GM18507 (cell line): ENCODE measurements around the gene HINT3.
"Not testable (repeated sequence)": the region's sequence is repeated elsewhere in the genome, so short reads cannot be mapped to it uniquely, and the experiment has no call there.

ENCODE experiments used
- DNase-seq: peaks from one replicate; pipeline ENCODE4 v3.0.0; 2011; ENCODE audit warnings: low read depth; ENCODE audit not compliant: insufficient read length; ENCODE audit errors: extremely low spot score
- FAIRE-seq: peaks from 2 replicates; lab custom pipeline; 2011; peaks lifted over from hg19 to GRCh38; lab: Jason Lieb, UNC

The HINT3 gene

DNA sequence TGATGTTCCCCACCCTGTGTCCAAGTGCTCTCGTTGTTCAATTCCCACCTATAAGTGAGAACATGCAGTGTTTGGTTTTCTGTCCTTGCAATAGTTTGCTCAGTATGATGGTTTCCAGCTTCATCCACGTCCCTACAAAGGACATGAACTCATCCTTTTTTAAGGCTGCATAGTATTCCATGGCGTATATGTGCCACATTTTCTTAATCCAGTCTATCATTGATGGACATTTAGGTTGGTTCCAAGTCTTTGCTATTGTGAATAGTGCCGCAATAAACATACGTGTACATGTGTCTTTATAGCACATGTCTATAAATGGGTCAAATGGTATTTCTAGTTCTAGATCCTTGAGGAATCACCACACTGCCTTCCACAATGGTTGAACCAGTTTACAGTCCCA lies 21.1 kb upstream of the HINT3 start:
- not testable (repeated sequence) for DNase-seq, FAIRE-seq

DNA sequence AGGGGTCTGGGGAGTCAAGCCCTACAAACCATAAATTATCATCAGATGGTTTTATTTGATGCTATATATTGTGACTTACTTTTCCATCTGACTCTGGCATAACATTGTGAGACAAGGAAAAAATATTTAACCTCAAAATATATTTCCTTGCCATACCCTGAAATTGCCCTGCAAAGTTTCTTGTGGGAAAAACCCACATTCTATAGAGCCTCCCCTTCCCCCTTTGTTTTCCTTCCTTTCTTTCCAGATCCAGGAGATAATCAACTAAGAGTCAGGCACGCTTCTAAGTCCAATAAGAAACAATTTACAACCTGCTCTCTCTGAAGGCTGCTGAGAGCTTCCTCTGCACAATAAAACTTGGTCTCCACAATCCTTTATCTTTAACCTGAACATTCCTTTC lies 17.5 kb upstream of the HINT3 start:
- DNase-seq (no peak), FAIRE-seq (no peak)

DNA sequence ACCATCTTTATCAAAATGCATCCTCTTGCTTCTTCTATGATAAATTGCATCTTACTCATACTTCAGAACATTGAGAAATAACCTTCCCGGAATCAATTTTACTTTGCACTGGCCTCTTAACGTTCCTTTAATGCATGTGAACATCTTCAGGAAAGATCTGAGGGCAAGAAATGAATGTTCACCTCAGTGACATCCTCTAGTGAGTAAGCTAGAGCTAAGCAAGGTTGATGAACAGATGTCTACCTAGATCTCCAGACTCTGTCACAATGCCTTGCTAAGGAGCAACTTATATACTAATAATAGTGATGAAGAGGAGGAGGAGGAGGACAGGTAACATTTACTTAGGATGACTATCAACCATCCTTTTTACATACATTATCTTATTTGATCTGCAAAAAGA lies 16.8 kb upstream of the HINT3 start:
- DNase-seq (no peak), FAIRE-seq (peak; percentile 18)

DNA sequence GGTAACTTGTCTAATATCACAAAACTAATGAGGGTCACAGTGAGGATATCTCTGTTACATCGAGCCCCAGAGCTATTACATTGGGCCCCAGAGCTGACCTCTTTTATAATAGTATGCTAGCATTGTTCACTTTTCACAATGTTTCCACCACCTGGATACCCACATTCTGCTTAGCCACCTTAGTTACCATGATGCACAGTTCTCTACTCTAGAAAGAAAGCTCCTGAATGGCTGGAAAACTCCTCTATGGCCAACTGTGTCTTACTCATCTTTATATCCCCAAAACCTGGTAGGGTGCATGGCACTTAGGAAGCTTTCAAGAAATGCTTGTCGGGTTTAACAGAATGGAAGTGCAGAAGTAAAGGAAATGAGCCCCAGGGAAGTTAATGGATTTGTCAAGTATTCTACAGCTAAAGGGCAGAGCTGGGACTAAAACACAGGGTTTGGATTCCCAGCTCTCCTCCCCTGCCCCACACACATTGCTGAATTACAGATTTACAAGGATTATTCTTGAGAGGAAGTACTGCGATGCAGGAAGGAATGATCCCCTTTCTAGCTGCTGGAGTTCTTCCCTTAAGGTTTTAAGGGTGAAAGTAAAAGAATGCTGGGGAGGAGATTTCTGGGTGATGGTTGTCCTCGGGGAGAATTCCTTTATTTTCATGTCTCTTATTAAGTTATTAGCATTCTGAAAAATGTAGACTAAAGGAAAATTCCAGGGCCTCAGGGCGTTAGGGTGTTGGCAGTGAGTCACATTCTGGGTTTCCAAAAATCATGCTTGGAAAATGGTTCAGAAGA lies 16.1 kb upstream of the HINT3 start:
- FAIRE-seq (no peak), DNase-seq (no peak)

DNA sequence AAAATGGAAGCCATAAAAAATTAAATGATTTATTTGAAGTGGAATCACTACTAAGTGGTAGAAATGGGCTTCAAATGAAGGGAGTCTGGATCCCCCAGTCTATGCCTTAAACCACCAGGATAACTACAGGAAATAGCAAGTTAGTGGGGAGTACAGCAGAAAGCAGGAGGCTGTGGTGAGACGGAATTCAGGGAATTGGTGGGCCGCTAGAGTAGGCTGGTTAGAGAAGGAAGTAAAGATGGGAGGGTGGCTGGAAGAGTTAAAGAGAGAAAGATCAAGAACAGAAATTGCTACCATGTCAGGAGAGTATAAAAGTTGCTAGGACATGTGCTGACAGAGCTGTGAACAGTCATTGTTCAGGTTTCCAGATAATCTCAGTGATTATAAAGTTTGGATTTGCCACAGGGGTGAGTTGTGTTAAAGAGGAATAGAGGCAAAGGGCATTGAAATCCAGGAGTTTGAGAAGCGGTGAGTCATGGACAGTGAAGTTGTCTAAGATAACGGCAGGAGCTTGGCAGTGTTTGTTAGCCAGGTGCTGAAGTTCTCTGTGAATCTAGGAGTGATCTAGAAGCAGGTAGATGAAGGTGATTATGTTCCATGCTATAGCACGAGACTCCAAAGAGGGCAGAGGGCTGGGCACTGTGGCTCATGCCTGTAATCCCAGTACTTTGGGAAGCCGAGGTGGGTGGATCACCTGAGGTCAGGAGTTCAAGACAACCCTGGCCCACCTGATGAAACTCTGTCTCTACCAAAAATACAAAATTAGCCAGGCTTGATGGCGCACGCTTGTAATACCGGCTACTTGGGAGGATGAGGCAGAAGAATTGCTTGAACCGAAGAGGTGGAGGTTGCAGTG lies 13.7 kb upstream of the HINT3 start:
- FAIRE-seq (no peak), DNase-seq (no peak)

DNA sequence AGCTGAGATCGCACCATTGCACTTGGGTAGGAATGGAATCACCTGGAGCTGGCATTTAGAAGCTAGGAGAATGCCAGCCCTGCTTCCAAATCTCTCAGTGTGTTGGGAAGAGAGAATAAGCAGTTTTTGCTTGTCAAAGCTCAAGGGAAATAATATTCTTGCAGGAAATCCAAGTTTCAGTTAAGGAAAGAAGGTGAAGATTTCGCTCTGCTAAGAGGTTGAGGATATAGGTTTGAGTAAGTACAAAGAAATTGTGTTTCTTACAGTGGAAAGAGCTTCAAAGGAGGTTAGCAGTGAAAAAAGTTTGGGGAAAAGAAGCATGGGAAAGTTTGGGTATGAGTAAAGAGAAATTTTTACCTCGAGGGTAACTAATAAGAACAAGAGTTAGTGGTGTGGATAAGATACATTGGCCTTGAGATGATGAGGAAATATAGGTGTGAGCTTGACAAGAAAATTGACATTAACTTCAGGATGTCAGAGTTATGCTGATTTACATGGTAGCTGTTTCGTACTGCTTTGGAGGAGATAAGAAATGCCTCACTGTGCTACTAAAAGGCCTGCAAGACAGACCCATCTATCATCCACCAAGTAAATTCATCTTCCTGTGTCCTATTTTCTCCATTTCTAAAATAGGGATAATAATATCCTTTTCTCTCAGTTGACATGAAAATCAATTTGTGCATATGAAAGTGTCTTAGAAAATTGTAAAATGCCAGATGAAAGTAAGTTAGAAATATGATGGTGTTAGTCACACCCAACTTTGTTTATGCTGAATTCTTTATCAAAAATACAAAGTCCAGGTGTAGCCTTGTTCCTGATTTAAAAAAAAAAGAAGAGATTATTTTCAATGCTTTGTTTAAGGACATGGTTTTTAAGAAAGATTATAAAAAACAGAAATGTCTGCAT lies 12.8 kb upstream of the HINT3 start:
- DNase-seq (no peak), FAIRE-seq (no peak)

DNA sequence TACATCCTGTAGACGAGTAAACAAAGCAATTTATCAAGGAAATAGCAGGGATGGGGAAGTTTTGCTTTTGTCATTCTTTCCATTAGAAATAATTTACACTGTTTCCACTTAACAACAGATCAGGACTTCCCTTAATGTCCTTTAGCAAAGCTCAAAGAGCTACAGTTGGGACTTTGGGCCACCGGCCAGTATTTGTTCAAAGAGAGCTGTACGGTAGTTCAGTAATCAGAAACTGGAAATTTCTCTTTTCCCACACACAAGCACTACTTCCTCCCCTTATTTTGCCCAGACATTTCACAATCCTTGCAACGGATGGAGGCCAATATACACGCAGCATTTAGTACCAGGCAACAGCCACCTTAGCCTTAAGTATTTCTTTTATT lies 12.1 kb upstream of the HINT3 start:
- no peak for FAIRE-seq
- DNase-seq, result no peak

DNA sequence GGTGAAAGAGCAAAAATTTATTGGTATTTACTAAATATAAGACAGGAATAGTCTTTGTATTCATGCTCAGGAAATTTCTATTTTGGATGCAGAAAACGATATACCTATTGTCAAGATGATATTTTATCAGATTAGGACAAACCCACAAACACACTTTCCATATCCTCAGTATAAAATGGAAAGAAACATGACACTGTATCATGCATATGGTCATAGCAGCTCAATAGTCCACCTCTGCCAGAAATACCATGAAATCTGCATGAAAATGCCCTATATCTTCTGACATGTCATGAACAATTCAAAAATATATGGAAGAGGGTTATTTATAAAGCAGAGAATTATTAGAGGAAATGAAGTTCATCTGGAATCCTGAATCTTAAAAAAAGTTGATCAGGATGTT lies 11.7 kb upstream of the HINT3 start:
- FAIRE-seq (no peak), DNase-seq (no peak)

DNA sequence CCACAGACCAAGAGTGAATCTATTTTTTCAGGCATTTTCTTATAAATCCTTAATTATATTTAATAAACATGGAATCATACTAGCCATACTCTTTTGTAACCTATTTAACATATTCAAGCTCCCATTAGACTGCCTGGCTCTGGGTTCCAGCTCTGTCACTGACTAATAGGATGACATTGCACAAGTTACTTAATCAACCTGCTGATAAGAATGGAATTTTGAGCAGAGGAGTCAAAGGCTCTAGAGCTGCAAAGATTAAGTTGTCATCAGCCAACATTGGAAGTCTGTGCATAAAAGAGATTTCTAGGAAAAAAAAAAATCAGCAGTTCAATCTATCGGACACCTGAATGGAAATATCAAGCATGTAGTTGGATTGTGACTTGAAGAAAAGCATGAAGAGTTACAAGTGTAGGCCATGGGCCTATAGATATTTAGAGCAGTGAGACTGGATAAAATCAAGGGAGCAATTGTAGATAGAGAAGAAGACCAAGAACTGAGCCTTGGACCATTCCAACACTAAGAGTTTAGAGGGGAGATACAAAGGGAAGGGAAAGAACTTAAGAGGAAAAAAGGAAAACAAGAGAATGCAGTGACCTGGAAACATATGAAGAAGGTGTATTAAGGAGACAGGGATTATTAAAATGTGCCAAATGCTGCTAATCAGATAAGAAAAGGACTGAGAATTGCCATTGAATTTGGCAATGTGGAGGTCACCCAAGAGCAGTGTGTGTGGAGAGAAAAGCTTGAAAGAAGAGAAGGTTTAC lies 11.0 kb upstream of the HINT3 start:
- FAIRE-seq (no peak), DNase-seq (no peak)

DNA sequence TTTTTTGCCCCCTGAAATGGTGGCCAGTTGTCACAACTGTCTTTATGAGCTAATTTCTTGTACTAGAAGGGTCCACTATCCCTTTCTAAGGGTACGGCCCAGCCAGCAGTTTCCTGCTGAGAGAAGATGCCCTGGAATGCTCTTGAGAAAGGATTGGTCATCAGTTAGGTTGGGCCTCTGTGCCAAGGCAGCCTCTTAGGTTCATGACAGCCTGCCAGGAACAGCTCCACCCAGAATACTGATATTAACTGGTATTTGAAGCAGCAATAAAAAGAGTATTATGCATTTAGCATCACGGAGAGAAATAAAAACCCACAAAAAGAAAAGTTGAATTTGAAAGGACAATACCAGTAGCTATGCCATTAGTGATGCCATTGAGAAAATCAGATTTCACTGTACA lies 9.0 kb upstream of the HINT3 start:
- DNase-seq (no peak), FAIRE-seq (no peak)

DNA sequence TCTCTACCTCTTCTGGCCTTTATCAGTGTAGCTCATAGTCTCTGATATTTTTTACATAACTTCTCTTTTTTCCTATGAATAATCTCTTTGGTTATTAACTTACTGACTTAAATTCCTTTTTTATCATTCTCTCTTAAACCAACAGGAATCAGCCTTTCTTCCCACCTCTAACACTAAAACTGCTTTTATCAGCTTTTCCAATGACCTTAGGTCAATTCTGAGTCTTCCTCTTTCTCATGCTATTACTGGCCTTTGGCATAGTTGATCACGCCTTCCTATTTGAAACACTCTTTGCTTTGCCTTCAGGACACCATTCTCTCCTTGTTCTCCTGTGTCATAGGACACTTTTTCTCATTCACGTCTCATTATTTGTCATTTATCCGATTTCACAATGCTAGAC lies 8.1 kb upstream of the HINT3 start:
- FAIRE-seq (no peak), DNase-seq (no peak)

DNA sequence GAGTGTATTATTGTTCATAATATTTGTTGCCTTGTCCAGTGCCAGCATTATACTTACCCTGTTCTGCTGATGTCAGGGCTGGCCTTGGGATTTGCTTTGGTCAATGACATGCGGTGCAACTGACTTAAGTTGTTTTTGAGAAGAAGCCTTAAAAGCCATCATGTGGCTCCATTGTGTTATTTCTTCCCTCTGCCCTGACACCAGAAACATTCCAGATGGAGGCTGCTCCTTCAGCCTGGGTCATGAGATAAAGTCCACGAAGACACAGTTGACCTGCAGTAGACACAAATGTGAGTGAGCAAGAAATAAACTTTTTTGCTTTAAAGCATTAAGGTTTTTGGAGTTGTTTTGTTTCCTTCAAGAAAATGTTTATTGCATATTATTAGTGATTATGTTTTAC lies 7.5 kb upstream of the HINT3 start:
- DNase-seq (no peak), FAIRE-seq (no peak)

DNA sequence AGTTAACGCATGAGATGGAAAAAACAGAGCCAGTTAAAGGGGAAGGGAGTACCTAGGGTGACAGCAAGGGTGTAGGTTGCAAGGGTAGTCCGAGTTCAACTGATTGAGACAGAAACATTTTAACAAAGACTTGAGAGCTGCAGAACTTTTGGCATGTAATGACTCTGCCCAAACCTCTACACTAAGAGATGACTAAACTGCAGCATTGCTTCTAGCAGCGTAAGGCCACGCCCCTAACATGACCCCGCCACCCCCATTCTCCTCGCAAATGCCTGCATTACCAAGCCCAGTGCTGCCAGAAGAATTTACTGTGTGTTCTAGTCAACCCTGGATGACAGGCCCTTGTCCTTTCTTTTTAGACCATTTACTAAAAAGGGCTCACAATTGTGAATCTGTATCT lies 6.3 kb upstream of the HINT3 start:
- no peak for FAIRE-seq
- no peak for DNase-seq

DNA sequence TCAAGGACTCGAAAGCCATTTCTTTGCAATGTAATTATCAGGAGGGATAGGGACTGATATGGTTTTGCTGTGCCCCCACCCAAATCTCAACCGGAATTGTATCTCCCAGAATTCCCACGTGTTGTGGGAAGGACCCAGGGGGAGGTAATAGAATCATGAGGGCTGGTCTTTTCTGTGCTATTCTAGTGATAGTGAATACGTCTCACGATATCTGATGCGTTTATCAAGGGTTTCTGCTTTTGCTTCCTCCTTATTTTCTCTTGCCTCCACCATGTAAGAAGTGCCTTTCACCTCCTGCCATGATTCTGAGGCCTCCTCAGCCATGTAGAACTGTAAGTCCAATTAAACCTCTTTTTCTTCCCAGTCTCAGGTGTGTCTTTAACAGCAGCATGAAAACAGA lies 5.9 kb upstream of the HINT3 start:
- DNase-seq, FAIRE-seq: not testable (repeated sequence)

DNA sequence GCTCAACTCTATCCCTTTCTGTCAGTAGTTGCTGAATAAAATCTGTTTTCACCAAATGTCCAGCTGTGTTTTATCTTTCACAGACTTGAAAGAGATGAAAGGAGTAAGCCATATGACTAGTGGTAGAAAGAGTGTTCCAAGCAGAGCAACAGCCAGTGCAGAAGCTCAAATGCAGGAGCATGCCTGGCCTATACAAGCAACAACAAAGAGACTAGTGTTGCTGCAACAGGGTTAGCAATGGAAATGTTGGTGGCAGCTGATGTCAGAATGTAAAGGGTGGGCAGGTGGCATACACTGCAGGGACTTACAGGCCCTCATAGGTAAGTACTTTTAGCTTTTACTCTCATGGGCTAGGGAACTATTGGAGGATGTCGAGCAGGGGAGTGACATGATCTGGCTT lies 5.2 kb upstream of the HINT3 start:
- DNase-seq (no peak), FAIRE-seq (no peak)

DNA sequence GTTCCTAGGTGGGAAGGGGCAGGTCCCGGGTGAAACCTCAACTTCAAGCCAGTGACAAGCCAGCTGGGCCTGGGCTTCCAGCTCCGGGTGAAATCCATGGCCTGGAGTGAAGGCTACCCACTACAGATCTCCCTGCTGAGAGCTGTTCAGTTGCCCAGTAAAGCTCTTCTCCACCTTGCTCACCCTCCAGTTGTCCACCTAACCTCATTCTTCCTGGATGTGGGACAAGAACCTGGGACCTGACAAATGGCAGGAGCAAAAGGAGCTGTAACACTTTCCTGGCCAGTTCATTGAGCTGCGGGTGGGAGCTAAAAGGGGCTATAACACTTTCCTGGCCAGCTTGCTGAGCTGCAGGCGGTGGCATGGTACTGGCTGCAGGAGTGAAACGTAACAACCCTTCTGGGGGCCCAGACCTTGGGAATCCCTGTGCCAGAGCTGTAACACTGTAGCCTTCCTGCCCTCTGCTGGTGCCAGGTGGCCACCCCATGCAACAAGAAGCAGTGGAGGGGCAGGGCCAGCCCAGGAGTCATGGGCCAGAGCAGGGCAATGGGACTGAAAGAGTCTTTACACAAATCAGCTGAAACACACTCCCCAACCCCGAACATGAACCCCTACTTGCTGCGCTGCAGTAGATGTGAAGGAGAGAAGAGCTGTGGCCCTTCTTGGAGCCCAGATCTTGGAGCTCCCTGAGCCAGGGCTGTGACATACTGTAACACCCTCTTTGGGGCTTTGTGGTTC lies 3.6 kb upstream of the HINT3 start:
- FAIRE-seq (no peak), DNase-seq (no peak)

DNA sequence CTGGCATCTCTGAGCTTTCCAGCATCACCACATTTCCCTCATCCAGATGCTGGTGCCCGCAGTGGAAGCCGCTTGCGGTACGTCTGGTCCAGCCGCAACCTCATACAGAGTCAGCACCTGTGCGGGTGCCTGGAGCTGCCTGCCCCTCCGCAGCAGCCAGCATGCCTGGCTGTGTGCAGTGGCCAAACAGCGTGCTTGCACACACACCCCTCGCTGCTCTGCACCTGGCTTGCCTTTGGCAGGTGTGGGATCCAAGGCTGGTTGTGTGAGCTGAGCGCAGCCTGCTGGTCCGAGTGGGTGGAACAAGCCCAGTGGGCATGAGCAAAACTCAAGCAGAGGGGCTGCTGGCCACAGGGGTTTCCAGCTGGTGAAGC lies 3.1 kb upstream of the HINT3 start:
- no peak for DNase-seq
- no peak for FAIRE-seq

DNA sequence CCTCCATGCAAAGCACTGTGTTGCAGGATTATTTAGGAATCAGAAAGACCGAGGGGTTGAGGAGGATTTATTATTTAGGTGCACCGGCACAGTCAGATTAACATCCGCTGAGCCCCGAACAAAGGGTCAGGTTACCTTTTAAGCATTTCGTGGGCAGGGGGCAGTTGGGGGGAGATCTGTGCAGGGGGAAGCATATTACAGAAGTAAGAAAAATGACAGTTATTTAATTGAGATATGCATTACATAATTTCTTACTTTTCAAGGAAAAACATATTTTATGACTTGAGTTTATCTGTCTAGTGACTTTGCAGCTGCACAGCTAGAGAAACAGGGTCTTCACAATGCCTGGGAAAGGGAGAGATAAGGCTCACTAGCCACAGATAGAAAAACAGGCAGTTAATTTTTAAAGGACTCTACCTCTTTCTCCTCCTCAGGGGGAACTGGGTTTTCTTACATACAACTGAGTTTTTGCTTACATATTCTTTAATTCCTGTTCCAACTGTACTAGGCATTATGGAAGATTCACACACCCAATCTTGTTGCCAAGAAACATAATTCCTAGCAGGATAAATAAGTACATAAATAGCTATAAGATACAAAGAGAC lies 1.7 kb upstream of the HINT3 start:
- no peak for FAIRE-seq

More for the DNA sequence above, 1.7 kb upstream of the HINT3 start:
- DNase-seq, result no peak
